GM18519 (cell line): ENCODE measurements around the gene CARD11.

Experiments
- ATAC-seq: cut with Tn5 transposase; IDR thresholded peaks from one replicate; pipeline ENCODE4 v1.9.1; 2021; ENCODE audit warnings: mild to moderate bottlenecking, moderate library complexity; ENCODE audit not compliant: unreplicated experiment, low FRiP score

Gene CARD11

DNA sequence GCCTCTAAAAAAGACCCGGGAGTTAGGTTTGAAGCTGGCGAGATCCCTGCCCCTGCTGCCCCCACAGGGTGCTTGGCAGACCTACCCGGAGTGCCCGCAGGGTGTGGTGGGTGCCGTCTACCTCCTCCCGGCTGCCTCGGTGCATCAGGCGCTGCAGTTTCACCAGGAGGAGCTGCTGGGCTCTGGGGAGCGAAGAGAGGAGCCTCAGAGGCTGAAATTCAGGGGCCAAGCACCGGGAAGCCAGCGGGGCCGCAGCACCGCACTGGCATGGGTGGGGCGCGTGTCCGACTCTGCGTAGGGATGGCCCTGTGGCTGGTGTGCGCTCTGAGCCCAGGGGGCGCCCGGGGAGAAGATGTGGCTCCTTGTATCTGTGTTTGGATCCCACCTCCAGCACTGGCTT lies 125.3 kb downstream of the CARD11 start:
- ATAC-seq, result no peak

DNA sequence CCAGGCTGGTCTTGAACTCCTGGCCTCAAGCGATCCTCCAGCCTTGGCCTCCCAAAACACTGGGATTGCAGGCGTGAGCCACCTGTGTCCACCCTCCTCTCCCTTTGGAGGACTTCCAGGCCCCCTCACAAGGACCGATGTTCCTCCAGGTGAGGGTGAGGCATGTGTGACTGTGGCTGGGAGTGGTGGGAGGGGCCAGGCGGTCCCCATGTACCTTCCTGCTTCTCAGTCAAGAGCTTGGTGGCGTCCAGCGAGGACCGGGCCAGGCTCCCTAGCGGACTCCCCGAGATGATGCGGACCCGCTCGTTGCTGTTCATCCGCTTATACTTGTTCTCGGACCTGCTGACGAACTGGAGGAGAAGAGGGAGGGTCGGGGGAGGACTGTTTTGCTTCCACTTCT lies 128.6 kb downstream of the CARD11 start:
- no peak for ATAC-seq

DNA sequence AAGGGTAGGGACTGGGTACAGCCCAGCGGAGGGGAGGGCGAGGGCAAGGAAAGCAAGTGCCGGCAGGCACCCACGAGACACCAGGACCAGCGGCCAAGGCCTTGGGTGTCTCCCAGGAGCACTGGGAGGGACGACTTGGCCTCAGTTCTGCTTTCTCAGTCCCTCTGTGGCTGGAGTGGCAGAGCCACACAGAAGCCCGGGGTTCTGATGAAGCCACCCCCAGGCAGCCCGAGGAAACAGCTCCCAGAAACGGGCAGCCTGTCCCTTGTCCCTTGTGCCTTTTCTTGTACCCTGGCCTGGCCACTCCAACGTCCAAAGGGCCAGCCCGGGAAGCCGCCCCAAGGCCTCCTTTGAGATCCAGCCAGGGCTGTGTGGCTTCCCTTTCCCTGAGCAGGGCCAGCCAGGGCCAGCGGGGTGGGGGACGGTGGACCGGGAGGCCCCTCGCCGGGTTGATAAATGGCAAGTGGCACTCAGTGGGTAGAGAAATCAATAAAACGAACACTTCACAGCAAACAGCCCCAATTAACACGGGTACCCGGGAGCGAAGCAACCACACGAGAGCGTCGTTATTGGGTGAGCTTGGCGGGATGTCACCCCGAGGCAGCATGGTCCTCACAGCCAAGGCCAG lies 129.8 kb downstream of the CARD11 start:
- ATAC-seq, result no peak

DNA sequence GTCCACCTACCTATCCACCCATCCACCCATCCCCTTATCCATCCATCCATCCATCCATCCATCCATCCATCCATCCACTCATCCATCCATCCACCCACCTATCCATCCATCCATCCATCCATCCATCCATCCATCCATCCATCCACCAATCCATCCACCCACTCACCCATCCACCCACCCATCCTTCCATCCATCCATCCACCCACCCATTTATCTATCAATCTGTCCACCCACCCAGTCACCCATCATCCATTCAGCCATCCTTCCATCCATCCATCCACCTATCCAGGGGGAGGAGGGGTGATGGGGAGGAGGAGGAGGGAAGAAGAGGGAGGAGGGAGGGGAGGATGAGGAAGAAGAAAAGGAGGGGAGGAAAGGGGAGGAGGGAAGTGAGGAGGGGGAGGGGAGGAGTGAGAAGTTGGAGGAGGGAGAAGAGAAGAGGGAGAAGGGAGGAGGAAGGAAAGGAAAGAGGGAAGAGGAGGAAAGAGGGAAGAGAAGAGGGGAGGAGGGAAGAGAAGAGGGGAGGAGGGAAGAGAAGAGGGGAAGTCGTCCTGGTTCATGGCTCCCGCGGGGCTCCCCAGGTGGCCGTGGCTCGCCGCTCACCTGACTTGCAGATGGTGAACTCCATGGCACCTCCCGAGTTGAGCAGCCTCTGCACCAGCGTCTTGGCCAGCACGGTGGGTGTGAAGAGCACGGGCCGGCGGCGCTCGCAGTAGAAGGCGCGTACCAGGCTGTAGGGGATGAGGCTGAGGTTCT lies 130.8 kb downstream of the CARD11 start:
- ATAC-seq, result no peak

DNA sequence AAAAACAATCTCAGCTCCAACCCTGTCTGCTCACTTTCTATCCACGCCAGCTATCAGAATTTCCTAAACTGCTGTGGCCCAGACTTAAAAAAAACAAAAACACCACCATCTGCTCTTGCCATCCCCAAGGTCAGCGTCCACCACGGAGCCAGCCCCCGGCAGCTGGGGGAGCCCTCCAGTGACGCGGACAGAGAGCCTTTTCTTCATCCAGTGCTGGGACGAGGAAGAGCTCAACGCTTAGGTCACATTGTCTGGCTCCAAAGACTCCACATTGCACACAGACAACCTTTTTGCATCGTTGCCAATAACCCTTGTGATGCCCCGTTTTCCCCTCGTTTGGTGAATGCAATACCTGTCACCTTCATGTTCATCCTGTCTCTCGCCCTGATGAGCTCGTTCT lies 132.2 kb downstream of the CARD11 start:
- ATAC-seq, result no peak

DNA sequence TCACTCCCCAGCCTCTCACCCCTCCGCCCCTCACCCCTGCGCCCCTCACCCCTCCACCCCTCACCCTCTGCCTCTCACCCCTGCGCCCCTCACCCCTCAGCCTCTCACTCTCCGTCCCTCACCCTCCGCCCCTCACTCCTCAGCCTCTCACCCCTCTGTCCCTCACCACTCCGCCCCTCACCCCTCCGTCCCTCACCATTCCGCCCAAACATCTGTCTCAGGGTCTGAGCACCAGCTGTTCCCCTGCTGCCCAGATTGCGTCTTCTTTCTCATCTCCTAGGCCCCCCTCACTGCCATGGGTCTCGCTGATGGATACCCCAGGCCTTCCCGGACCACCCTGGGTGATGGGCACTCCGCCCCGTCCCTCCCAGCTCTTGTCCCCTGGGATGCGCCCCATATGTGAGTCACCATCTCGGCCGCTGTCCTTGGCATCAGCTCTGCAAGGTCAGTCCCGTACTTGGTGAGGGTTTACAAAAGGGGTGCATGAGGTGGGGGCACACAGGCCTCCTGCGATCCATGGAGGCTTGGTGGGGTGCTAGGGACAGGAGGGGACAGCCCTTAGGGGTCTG lies 134.1 kb downstream of the CARD11 start:
- ATAC-seq, result no peak

DNA sequence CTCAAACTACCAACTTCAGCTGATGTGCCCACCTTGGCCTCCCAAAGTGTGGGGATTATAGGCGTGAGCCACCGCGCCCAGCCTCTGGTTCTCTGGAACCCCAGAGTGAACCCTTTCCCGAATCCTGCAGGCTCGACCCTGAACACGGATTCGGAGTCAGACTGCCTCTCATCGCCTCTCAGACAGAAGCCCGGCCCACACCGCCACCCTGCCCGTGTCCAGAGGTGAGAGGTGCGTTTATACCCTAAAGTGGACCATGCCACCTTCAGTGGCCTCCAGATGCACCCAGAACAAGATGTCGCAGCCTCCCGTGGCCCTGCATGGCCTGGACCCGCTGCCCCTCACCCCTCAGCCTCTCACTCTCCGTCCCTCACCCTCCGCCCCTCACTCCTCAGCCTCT lies 134.6 kb downstream of the CARD11 start:
- no peak for ATAC-seq

DNA sequence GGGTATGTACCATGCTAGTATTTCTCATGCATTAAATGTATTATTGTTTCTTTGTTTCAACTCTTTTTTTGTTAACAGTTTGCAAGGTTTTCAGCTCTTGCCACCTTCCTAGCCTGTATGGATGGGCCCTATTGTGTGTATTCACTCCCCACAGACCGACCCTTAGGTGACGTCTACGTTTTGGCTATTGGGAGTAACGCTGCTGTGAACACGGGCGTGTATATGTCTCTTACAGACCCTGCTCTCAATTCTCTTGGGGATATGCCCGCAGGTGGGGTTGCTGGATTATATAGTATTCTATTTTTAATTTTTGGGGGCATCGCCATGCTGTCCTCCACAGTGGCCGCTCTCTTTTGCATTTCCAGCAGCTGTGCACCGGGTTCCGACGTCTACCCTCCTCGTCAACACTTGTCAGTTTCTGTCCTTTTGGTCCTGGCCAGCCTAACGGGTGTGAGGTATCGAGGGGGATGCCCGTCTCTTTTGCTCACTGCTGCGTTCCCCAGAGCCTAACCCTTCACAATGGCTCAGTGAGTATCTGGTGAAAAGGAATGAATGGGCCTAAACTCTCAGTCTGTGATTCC lies 135.5 kb downstream of the CARD11 start:
- no peak for ATAC-seq

DNA sequence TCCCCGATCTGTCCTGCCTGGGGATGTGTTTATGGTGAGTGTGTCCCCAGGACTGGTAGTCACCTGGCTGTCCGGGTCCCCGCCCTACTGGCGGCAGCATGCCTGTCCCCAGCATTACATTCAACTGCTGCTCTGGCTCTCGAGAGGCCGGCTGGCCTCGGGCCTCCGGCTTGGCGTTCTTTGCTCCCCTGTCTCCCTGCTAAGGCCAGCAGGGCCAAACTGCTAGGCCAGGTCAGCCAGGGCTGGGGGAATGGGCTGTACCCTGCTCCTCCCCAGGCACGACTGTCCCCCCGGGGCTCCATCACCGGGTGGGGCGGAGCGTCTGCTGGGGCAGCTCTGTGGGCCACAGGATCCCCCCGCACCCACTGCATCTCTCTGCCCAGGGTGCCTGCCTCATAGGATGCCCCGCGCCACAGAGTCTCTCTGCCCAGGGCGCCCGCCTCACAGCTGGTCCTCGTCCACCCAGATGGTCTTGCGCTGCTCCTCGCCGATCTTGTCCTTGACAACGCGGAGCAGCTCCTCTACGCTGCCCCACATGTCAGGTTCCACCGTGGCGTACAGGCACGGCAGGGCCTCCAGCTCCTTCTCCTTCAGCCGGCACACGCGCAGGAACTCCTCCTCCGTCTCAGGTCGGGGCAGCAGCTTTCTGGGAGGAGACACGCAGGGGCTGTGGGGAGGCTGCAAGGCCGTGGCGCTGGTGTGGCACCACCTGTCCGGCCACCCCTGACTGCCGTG lies 137.3 kb downstream of the CARD11 start:
- ATAC-seq, result no peak

DNA sequence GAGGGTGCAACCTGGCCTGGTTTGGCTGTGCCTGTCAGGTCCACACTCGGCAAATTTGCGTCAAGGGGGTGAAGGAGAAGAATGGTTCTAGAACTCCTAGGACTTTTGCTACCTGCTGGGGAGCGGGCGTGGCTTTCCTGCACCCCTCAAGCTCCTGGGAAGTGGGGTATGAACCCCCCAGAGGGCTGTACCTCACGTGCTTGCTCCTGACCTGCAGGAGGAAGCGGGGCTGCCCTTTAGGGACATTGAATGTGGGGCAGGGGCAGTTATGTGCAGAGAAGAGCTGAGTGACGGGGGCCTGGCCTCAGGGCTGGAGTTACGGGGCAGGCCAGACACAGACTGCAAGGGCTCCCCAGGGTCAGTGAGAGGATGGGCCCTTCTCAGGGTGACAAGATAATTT lies 138.2 kb downstream of the CARD11 start:
- no peak for ATAC-seq

DNA sequence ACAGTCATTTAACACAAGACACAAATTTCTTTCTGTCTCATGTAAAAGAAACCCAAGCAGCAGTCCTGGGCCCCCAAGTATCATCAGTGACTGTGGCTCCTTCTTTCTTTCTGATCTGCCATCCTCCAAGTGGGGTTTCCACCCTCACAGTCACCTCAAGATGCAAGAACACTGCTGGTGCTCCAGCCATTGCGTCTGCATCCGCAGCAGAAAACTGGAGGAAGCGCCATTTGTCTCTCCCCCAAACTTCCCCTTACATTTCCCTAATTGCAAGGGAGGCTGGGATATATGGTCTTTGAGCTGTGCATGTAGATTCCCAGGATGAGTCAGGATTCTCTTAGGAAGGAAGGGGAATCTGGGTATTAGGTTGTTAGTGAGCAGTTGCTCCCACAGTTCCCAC lies 138.6 kb downstream of the CARD11 start:
- ATAC-seq, result no peak

DNA sequence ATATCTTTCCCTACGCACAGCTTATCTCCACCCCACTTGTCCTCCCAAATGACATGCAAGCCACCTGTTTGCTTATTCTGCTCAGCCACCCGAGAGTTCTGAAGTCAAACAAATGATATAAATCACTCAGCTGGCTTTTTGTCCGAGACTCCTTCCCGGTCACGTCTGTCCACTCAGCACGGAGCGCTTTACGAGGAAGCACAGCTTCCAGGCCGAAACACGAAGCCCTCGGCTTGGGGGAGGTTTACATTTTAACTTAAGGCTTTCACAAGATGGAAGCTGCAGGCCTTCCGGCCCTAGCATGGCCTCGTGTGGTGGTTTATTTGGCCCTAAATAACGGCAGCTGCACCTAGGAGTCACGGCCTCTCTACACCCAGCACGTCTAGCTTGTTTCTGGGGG lies 139.5 kb downstream of the CARD11 start:
- no peak for ATAC-seq

DNA sequence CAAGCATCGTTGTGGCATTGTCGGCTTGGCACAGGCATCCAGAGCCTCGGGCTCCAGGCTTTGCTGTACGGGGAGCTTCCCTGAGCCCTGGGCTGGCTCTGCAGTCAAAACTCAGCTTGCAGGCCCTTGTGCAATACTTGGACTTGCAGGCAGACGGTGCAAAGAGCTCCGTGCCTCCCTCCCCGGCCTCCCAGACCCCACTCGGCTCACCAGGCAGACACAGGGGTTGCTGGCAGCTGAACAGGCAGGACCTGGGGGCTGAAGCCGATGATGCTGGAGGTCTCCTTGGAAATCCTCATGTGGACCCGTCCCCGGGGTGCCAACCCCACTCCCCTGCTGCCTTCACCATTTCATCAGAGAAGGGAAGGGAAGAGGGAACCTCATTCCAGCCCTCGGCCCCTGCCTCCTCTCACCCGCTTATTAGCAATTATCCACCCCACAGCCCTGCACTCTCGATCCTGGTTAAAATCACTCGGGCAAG lies 139.9 kb downstream of the CARD11 start:
- no peak for ATAC-seq

DNA sequence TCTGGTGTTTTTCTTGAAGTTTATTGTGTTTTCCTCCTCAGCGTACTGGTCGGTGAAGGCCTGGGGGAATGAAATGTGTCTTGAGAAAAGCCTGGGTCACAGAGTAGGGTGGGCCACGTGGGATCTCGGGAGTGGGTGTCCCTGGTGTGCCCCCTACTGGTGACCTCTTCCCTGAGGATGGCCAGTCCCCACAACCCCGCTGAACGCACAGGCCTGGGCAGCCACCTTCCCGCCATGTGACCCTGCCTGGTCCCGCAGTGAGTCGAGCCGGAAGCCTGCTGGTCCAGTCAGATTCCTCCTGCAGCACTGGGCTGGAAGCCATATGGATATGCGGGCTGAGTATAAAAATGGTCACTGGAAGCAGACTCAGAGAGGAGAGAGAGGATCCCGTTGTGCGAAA lies 146.6 kb downstream of the CARD11 start:
- no peak for ATAC-seq

DNA sequence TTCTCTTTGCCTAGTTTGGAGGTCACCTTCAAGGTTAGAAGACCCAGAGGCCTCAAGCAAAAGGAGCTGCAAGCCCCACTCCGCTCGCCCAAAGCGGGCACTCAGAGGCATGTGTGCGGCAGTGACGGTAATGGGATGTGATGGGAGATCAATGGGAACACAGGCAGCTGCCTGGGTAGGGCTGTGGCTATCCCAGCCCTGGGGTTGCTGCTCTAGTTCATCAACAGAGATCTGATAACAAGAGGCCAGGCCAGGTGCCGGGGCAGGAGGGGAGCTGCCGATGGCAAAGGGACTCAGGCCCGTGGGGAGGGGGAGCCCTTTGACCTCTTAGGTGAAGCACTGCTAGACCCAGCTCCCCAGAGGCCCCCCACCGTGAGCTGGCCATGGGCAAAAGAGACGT lies 147.5 kb downstream of the CARD11 start:
- ATAC-seq, result no peak

DNA sequence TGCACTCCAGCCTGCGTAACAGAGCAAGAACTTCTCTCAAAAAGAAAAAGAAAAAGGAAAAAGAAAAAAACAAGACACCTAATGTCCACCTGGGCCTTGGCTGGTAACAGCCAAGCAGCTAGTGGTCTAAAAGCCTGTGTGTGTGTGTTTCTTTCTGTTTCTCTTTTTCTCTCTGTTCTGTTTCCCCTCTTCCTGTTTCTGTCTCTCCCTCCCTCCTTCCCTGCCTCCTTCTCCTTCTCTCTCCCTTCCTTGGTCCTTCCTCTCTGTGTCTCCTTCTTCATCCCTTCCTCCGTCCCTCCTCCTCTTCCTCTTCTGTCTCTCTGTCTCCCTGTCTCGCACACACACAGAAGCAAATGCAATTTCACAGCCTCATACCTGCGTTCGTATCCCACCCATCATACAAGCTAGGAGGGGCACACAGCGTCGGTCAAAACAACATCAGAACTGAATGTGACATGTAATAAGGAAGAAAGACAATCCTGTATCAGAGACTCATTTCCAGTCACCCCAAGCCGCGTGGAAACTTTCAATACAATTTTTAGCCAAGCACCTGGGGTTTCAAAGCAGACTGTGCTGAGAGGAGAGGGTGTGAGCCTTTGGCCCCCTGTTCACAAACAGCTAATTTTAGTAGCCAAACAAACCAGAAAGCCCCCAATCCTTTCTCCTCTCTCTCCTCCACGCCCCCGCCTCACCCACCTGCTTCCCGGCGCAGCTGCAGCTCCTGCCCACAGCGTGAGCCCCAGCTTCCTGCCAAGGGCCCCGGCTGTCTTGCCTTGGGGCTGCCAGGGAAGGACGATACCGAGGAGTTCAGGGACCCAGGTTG lies 149.3 kb downstream of the CARD11 start:
- no peak for ATAC-seq

DNA sequence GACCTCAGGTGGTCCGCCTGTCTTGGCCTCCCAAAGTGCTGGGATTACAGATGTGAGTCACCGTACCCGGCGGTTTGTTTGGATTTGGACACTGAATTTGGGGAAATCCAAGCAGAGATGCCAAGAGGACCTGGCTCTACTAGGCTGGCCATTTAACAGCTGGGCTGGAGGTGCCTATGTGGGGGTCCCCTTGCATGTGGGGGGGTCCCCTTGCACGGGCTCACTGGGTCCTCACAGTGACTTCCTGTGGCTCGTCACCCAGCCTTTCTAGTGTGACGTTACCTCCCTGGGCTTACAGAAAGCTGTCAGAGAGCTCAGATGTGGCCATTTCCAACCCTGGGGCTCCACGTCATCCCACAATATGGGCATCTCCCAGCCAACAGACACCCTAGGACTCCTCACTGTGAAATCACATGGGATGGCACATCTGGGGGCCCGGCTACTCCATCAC lies 150.2 kb downstream of the CARD11 start:
- no peak for ATAC-seq

DNA sequence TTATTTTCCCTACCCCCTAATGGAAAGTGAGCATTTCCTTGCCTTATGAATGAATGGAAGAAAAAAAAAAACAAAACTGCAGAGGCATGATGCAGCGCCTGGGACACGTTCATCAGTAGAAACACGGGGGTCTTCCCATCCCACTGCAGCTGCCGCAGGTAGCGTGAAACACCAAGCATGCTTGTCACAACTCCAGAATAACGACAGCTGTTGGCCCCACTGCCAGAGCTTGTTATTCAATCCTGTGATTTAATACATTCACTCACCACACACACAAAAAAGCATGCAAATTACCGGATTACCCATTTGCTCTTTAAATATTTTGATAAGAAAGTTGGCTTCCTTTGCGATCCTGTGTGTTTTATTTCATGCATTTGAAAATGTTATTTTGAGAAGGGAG lies 151.1 kb downstream of the CARD11 start:
- ATAC-seq, result no peak

DNA sequence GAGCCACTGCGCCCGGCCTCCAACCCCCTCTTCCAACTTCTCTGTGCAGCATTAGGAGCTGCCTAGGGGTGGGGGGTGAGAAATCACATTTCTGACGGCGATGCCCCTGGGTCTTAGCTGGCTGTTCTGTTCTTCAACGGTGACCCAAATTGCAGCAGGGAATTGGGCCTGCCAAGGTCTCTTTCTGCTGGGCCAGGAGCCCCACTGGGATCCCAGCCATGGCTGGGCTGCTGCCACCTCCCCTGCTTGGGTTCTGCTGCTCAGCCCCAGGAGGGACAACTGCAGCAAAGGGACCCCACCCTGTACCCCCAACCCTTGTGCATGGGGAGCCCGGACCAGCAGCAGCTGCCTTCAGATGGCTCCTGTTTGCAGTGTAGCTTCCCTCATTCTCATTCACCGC lies 155.9 kb downstream of the CARD11 start:
- no peak for ATAC-seq

DNA sequence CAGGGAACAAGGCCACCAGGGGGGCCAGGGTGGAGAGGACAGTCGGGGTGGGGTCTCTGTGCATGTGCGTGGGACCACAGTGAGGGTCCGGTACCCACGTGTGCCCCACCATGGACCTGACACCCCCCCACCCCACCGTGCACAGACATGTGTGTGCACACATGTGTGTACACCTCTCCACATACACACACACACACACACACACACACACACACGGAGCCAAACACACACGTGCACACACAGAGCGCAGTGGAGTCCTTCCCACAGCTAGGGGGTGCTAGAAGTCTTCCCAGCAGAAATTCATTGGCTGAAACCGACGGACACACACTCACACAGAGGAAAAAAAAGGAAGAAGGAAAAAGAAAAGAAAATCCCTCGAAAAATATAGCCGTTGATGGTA lies 156.8 kb downstream of the CARD11 start:
- ATAC-seq, result no peak
